CD4-positive, alpha-beta T cell treated with Interleukin-6 at 100 ng/mL for 8 hours (primary cell): ENCODE measurements around the gene VEGFC.

Experiments used
- DNase-seq: peaks from one replicate; pipeline ENCODE4 v3.0.0-alpha.2; 2020; ENCODE audit warnings: mixed read lengths, low spot score

Gene VEGFC

DNA sequence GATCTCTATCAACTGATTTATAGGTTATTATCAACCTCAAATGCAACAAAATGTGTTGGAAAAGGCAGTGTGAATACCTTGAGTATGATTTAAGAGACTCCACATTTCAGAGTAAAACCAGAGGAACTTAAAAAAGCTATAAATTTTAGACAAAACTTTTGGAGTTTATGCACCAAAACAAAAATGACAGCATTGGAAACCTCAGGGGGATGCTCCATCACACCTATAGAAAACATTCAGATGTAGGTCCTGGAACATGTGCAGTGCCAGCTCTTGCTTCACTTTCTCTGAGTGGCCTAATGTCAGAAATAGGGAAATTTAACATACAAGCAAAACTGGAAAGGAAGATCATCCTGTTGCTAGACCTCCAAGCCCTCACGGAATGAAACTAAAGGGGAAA, 5.8 kb upstream of the VEGFC start:
- DNase-seq = no peak

DNA sequence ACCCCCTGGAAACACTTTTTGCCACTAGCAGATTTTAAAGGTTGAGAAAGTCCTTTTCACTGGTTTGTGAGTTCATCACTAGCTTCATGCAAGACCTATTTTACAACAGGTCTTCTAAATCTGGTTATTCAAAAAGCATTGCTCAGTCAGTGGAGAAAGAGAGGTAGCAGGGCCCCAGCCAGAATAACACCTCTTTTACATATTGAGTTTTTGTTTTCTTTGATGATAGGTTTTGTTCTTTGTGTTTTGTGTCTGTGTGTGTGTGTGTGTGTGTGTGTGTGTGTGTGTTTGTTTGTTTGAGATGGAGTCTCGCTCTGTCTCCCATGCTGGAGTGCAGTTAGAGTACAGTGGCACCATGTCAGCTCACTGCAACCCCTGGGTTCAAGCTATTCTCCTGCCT, 2.7 kb upstream of the VEGFC start:
- no peak for DNase-seq

DNA sequence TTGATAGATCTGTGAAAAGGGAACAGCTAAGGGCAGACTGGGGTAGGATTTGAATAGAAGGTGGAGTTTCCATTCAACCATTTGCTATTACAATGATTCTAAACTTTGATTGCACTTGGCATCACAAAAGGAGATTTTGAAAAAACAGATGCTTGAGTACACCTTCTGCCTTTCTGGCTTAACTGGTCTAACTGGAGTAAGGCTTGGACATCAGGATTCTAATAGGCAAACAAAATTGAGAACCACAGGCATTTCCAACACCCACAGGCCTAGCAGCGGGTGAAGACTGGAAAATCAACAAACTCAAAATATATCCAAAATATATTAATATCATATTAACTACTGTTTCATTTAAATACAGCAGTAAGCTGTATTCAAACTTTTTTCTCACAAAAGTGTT, 1.9 kb upstream of the VEGFC start:
- no peak for DNase-seq

DNA sequence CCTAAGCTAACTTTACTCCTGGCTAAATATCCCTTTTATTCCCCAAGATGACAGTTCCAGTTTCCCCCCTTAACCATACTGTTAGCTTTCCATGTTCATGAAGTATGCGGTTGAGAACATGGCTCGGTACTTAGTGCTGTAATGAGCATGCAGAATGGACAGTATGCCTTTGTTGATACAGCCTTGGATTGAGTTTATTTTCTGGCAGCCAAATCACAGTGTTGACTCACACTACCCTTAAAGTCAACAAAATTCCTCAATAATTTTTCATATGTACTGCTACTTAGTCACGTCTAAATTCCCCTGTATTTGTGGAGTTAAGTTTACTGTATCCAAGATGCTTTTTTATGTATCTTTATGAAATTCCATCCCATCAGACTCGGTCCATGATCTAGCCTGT, 1.4 kb upstream of the VEGFC start:
- no peak for DNase-seq

DNA sequence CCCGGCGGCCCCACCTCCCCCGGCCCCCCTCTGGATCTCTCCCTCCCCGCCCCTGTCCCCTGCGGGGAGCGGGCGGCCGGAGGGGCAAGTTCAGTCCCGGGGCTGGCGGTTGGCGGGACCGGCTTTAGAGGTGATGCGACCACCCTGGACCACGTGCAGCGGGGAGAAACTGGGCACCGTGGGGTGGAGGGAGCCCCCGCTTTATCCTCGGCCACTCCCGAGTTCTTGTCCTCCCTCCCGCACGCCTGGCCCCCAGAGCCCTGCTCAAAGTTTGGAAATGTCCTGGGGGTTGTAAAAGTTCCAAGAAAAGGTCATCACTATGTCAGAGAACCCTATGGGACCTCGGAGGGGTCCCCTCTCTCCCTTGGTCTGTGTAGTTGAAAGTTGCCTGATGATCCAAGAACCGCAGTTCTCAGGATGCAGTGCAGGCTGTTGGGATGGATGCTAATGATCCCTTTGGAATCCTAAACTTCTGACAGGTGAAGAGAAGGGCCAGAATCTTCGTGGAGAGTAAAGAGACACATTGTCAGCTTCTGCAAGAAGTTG, 411 bp upstream of the VEGFC start:
- DNase-seq = no peak

DNA sequence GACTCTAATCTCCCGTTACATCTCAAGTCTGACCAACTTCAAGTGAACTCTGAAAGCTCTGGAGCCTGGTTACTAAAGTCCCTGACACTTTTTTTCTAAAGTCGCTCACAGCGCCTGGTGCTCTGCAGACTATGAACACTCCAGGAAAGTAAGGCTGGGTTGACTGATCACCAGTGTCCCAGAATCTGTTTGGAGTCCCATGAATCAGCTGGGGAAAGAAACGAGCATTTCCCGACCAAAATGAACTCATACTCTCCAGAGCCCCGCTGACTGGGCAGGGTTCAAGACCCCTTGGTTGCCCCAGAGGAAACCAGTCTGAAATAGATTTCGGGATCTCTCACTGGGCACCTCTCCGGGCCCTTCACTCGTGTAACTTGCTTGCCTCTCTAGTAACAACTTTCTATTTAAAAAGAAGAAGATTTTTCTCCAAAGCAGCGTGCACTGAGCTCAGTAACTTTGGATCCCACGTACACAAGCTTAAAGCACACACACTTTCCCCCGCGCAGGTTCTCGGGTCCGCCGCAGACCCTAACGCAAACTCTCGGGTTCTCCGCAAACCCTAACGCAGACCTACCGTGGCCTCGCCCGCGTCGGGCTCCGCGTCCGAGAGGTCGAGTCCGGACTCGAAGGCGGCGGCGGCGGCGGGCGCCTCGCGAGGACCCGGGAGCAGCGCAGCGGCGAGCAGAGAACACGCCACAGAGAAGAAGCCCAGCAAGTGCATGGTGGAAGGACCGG, 964 bp downstream of the VEGFC start:
- DNase-seq = no peak

DNA sequence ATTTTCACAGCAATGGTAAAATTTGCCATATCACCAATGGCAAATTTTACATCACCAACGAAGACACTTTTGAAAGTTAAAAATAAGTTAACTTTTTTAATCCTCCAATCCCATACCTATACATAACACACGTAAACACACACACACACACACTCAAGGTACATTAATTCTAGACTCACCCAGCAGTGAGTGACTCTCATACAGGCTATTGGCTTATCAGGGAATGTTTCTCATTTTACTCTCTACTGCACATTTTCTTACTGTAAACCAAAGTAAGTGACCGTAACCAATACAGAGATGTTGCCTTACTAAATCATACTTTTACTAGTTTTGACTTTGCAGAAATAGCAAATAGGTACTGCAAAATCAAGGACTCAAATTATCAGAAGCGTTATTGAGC, 2.3 kb downstream of the VEGFC start:
- DNase-seq = no peak

DNA sequence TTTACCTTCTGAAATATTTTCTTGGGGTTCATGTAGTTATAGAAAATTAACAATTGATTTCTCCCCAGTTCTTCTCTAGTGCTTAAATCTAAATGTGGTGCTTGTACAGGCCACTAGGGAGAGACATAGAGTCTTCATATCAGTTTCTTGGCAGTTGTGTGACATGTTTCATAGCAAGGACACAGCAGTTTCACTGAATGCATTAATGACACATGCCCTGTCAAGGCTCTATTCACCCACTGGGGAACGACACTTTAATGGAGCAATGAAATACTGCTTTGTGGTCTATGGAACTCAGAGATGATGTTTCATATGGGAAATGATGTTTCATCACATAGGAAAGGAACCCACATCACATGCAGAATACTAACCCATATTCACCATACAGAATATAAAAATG, 2.8 kb downstream of the VEGFC start:
- no peak for DNase-seq

DNA sequence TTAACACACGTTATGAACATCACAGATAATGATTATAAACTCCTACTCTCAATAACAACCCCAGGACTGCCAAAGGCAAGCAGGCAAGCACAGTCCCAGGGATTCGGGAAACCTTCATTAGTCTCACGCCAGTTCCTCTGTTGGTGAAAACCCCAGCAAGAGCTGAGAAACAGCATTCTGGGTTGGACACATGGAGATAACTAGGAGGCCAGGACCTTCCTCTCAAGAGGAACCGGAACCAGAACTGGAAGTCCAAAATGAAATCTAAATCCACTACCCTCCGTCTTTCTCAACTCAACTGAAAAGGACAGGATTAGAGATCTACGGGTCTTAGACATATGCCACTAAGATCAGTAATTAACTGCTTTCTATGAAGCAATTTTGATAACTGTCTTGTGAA, 3.8 kb downstream of the VEGFC start:
- no peak for DNase-seq

DNA sequence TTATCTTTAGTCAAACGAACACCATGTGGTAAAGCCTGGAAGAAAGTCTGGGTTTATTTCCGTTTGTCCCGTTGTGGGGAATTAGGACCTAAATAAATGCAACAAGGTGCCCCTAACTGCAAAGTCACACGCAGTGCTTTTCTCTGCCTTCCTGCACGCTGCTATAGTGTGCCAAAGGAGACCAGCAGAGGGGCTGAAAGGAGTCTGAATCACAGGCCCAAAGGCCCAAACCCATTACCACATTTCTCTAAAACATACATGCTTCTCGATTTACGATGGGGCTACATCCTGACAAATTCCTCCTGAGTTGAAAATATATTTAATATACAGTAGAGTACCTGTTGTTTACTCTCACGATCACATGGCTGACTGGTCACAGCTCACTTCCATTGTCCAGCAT, 4.5 kb downstream of the VEGFC start:
- no peak for DNase-seq

DNA sequence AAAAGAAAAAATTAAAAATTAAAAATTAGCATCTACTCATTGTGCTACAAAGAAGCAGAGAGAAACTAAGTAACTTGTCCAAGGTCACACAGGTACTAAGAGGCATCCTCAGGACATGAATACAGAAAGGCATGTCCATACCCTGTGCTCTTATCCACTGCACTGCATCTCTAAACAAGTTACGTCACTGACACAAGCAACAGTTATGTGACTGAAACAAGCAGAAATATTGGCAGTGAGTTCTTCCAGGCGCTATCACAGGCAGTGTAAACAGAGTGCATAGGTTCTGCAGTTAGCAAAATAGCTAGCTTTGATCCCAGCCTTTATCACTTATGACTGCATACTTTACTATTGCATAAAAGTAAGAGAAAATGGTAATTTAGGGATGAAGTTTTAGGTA, 7.9 kb downstream of the VEGFC start:
- no peak for DNase-seq

DNA sequence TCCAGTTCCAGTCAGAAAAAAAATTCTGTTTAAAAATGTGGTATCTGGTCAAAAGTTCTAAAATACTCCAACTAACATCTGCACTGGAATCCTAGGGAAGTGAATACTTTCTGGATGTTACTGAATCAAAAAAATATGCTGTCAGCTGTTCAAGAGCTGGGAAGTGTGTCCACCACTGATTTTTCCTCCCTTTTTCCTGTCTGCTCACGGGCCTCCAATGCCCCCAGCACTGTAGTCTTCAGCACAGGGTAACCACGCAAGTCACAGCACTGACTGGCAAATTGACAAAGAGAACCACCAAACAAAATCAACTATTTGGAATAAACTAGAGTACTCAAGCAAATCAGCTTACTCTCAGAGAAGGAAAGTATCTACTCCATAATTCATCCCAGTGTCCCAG, 9.9 kb downstream of the VEGFC start:
- no peak for DNase-seq

DNA sequence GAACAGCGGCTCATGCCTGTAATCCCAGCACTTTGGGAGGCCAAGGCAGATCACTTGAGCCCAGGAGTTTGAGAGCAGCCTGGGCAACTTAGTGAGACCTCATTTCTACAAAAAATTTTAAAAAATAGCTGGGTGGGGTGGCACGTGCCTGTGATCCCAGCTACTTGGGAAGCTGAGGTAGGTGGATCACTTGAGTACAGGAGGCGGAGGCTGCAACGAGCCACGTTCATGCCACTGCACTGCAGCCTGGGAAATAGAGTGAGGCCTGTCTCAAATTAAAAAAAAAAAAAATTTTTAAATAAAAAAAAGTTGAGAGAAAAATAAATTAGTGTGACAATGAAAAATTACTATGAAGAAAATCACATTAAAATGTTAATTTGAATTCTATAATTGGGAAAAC, 10.5 kb downstream of the VEGFC start:
- DNase-seq = no peak

DNA sequence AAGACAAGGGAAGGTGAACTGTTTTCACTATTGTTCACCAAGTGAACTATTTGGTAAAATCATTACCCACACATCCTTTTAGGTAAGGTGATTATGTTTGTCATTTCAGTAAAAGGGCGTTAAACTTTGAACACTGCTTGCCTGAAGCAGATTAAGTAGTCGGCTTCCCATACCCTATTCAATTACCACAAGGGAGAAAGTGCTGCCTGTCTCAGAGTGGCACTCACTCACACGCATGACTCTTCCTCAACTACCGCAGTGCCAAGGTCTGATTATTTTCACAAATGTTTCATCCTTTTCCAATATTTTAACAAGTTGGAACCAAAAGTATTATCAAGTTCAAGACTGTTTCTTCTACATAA, 11.0 kb downstream of the VEGFC start:
- no peak for DNase-seq

DNA sequence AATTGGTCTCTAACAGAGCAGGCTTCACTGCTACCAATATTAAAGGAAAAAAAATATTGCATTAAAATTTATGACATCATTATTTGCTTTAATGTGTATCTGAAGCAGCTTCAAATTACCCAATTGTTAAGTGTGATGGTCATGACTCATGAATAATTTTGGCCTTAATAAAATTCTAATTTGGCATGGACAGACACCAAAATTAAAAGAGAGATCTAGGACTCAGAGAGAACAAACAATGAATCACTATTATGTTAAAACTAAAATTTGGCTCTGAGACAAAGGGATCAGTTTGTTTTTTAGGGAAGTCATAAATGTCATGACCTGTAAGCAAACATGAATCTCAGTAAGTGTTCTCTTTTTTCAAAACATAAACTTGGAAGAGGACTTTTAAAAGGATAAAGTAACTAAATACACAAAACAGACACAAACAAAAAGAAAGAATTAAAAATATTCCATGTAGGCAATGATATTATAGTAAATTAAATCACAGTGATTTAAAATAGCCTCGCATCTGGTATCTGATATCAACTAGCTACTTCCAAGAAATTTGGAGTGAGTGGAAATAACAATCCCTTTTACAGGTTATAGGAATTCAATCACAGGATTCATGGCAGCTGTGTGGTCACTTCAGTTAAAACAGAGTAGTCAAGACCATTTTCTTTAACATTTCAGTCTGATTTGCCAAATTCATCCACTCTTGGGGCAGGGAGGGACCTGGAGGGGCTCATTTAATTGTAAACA, 11.6 kb downstream of the VEGFC start:
- DNase-seq = no peak

DNA sequence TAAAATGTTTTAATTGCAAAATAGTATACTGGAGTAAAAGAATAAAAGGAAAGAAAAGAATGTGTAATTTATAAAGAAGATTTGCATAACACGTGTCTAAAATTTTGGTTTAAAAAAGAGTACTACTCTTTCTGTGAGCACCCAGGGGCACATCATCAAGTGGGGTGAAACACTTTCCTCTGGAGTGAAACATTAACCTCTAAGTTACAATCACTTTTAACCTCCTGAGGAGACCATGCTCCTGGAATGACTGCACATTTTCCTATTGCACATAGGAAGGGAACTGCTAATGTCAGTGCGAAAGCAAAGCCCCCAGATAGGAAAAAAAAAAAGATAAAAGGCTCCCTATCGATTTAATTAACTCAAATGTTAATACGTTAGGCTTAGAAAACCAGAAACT, 13.3 kb downstream of the VEGFC start:
- DNase-seq = no peak

DNA sequence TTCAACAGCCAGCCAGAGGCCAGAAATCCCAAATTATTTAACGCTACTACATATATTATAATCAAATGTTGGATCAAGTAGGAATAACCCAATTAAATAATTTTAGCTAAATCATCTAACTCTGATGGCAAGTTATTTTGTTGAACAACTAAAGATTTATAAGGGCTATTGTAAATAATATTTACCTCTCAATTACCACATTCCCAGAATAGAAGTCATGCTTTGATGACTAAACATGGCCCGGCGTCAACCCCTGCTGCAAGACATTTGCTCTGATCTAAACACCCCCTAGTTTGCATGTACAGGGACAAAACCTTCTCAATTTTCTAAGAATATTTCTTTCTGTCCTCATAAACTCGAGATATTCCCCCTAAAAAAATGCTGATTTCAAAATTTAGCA, 14.2 kb downstream of the VEGFC start:
- no peak for DNase-seq

DNA sequence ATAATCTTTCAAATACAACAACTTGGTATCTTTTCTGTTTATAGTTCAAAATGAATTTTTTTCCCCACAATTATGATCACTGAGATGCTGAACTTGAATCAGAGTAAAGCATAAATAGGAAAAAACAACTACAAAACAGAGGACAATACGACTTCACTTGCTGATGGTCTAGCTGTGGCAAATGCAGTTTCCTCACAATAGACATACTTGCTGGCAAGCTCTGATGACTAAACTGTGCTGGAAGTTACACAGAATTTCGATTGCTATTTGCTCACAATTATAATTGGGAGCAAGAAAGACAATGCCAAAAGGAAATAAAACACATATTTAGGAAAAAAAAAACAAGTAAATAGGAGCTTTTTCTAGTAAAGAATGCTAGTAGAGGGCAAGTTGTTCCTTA, 14.7 kb downstream of the VEGFC start:
- DNase-seq = no peak

DNA sequence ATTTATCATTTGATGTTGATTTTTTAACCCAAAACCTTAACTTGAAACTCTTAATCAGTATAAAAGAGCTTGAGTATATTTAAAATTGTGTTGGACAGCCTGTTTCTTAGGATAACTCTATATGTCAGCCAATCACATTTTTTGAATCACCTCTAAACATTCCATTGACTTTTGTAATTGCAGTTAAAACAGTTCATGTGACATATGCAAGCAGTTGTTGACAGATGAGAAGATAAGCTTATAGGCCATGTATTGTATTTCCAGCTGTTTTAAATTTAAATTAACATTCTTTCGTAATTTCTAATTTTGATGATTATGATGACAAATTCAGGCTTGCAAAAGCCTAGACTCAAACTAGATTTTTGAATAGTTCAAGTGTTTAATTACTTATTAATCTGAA, 17.4 kb downstream of the VEGFC start:
- no peak for DNase-seq

DNA sequence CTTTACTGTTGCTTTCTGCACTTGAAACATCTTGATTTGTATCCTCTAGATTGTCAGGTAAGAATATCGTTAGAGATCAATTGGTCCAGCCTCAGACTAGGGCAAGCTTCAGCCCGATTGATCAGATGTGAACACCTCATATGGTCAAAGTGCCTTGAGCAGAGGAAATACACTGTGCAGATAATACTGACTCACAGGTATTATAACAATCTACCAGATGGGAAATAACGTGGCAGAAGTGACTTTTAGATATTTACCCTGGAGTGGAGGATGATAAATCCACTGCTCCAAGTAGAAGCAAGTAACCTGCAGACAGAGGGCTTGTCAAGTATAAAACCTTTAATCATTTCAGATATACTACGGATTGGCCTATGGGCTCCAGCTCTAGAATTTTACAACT, 17.9 kb downstream of the VEGFC start:
- no peak for DNase-seq

DNA sequence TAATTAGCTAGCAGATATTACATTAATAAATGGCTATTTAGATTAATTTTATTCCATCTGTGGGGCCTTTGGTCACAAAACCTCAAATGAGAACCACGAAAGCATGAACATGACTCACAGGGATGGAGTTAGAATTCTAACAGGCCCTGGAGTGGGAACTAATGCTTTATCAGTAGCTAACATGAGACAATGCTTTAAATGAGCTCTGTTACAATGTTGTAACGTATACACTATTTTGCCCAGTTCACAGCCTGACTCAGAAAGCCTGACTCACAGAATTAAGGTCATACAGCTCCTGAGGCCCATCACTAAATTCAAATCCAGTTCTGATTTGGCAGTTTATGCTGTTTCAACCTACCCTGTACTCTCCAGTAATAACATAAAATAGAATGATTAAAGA, 23.2 kb downstream of the VEGFC start:
- no peak for DNase-seq

DNA sequence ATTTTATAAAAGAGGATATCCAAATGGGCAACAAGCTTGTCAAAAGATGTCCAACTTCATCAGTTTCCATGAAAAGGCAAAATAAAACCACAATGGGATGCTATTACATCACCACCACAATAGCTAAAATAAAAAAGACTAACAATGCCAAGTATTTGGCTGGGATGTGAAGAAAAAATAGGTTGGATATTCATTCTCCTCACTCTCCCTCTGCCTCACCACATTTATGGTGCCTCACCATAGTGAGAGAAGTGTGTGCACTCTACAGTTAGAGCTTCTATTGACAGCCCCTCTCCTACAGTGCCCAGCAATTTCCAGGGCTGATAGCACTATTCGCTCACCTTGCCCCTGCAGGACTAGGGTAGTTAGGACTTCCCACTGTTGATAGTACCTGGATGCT, 25.5 kb downstream of the VEGFC start:
- DNase-seq = no peak

DNA sequence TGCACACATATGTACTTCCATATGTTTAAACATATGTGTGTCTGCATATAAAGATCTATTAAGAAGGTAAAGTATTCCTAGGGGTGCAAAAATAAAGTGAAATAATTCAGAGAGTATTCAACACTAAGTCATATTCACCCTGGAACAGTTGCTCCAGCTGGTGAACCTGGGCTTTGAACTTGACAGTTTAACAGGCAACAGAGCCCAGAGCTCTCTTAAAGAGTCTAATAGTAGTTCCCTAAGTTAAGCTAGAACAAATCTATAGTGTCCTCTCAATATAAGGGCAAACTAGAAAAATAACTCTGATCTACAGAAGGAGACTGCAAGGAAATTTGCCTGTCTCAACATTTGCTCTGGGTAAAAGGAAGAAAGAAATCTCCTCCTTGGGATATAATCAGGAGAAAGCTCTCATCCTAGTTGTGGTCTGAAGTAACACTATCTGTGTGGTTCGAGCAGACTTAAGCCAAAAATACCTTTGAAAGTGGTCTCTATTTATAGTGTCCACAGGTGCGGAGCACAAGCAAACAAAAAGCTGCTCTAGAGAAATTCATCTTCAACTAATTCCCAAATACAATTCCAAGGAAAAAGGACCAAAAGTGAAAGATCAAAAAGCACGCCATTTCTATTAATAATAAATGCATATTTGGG, 29.9 kb downstream of the VEGFC start:
- DNase-seq = no peak
